H1 (cell line): ENCODE data around the gene MRGPRE.

Source experiments
- BRCA1 ChIP-seq: IDR thresholded peaks from 2 replicates; pipeline ENCODE4 v1.6.1; 2012; ENCODE audit warnings: low read depth, low read length, improper control_type of control experiment
- CEBPB ChIP-seq: IDR thresholded peaks from 2 replicates; pipeline ENCODE4 v1.6.1; 2012; ENCODE audit warnings: low read depth, low read length
- CREB1 ChIP-seq: IDR thresholded peaks from 2 replicates; pipeline ENCODE4 v1.6.1; 2012; ENCODE audit warnings: inconsistent platforms
- CTCF ChIP-seq, 3 experiments: IDR thresholded peaks; 1 replicate in 2 of 3; 2 replicates in 1 of 3; pipeline versions ENCODE4 v1.5.1 to v1.6.1; 2011; ENCODE audit warnings: low read length in 3 of 3, mild to moderate bottlenecking in 3 of 3, inconsistent platforms in 2 of 3, low read depth in 1 of 3, moderate library complexity in 1 of 3; ENCODE audit not compliant: insufficient read depth in 1 of 3; ENCODE audit errors: control extremely low read depth in 1 of 3
- EP300 ChIP-seq, 2 experiments: IDR thresholded peaks; 1 replicate in 1 of 2; 2 replicates in 1 of 2; pipeline ENCODE4 v1.6.1; 2011 to 2012; ENCODE audit warnings: low read depth in 2 of 2, low read length in 2 of 2, mild to moderate bottlenecking in 2 of 2, borderline replicate concordance in 1 of 2, inconsistent platforms in 1 of 2, moderate library complexity in 1 of 2
- EZH2 ChIP-seq: fragments of 200-600 bp; sonication (generic); IDR thresholded peaks from 2 replicates; pipeline ENCODE4 v1.7.1; 2012; ENCODE audit warnings: low read depth, mild to moderate bottlenecking, moderate library complexity, low read length, inconsistent platforms; ENCODE audit not compliant: severe bottlenecking
- KDM5A ChIP-seq: fragments of 200-600 bp; IDR thresholded peaks from 2 replicates; pipeline ENCODE4 v1.7.1; 2012; ENCODE audit warnings: mild to moderate bottlenecking, low read length, inconsistent platforms, mixed read lengths
- MAX ChIP-seq: IDR thresholded peaks from 2 replicates; pipeline ENCODE4 v1.6.1; 2012; ENCODE audit warnings: inconsistent platforms
- PHF8 ChIP-seq: fragments of 200-600 bp; sonication (generic); conservative IDR thresholded peaks from 2 replicates; pipeline ENCODE4 v1.7.1; 2012; ENCODE audit warnings: low read depth, mild to moderate bottlenecking, inconsistent platforms, low read length, moderate library complexity
- POLR2A ChIP-seq, 2 experiments: IDR thresholded peaks; 1 replicate in 1 of 2; 2 replicates in 1 of 2; pipeline ENCODE4 v1.6.1; 2011; ENCODE audit warnings: low read depth in 2 of 2, low read length in 2 of 2, mild to moderate bottlenecking in 2 of 2; ENCODE audit errors: control extremely low read depth in 1 of 2
- POU5F1 ChIP-seq: IDR thresholded peaks from 2 replicates; pipeline ENCODE4 v1.6.1; 2011; ENCODE audit warnings: low read depth, mild to moderate bottlenecking, low read length, moderate library complexity
- RNF2 ChIP-seq: fragments of 200-900, 300-1000 bp; sonication (generic); IDR thresholded peaks from 2 replicates; pipeline ENCODE4 v1.7.1; 2016; ENCODE audit warnings: borderline replicate concordance, low read depth, mild to moderate bottlenecking, antibody characterized with exemption, low read length; ENCODE audit not compliant: poor library complexity, severe bottlenecking; ENCODE audit errors: missing control alignments

- TF ChIP-seq CTCF (IDR thresholded peaks at IDR 0.05; ENCODE audit: control extremely low read depth in 1 of 3, insufficient read depth in 1 of 3, low read depth in 1 of 3, low read length in 3 of 3) (no peak), POU5F1 (no peak), BRCA1 (no peak), EZH2 (no peak), POLR2A (IDR thresholded peaks at IDR 0.05; ENCODE audit: control extremely low read depth in 1 of 2, low read depth in 2 of 2, low read length in 2 of 2) (no peak), RNF2 (no peak), CREB1 (no peak), CEBPB (no peak), MAX (no peak), EP300 (IDR thresholded peaks at IDR 0.05; ENCODE audit: borderline replicate concordance in 1 of 2, low read depth in 2 of 2, low read length in 2 of 2) (no peak), PHF8 (no peak), KDM5A (no peak)
Measured at GRCh38 chr11:3227568-3228444, 4.4 kb downstream of the MRGPRE start.
